HuH-7.5 (cell line): ENCODE results near the gene OVOL1.

Experiments
- DNase-seq: peaks from one replicate; pipeline ENCODE4 v3.0.0; 2011; ENCODE audit warnings: low spot score

The OVOL1 gene

DNA sequence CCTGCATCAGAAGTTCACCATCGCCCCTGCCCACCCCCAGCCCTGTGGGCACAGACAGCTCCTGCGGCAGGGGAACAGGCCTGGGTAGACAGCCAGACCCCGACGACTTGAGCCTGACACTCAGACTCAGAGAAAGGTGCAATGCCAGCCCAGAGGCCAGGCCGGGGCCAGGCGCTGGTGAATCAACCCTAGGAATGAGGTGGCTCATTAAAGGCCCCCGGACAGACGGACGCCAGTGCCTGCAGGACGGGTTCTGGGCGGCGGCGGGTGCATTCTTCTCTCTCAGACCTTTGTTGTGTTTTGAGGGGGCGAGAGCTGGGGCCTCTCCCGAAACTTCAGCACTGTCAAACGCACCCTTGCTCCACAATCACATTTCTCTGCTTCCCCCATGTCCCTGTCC, 5.6 kb downstream of the OVOL1 start:
- no peak for DNase-seq

GRCh38 chr11:65793144-65793581, 6.3 kb downstream of the OVOL1 start:
- no peak for DNase-seq

GRCh38 chr11:65793625-65794400, 7.0 kb downstream of the OVOL1 start:
- DNase-seq = no peak

- DNase-seq = no peak
Observed at GRCh38 chr11:65794570-65795510, 8.0 kb downstream of the OVOL1 start.

GRCh38 chr11:65796726-65797601, 10.1 kb downstream of the OVOL1 start:
- no peak for DNase-seq

GRCh38 chr11:65797711-65798110, 10.8 kb downstream of the OVOL1 start:
- no peak for DNase-seq

DNA sequence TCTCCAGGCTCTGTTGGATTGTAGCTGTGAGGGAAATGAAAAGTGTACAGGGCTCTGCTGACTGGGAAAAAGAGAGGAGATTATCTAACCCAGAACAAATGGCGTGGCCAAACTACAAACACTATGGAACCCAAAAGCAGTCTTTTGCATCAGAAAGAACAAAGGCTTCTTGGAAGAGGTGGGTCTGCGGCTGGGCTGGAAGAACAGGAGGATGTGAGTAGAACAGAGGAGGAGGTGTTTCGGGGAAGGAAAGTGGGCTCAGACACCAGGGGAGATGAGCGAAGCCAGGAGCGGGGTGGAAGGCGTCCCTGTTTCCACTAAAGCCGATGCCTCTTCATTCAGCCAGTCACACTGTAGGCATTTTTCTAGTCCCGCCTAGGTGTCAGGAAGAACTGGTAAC, 12.0 kb downstream of the OVOL1 start:
- no peak for DNase-seq

DNA sequence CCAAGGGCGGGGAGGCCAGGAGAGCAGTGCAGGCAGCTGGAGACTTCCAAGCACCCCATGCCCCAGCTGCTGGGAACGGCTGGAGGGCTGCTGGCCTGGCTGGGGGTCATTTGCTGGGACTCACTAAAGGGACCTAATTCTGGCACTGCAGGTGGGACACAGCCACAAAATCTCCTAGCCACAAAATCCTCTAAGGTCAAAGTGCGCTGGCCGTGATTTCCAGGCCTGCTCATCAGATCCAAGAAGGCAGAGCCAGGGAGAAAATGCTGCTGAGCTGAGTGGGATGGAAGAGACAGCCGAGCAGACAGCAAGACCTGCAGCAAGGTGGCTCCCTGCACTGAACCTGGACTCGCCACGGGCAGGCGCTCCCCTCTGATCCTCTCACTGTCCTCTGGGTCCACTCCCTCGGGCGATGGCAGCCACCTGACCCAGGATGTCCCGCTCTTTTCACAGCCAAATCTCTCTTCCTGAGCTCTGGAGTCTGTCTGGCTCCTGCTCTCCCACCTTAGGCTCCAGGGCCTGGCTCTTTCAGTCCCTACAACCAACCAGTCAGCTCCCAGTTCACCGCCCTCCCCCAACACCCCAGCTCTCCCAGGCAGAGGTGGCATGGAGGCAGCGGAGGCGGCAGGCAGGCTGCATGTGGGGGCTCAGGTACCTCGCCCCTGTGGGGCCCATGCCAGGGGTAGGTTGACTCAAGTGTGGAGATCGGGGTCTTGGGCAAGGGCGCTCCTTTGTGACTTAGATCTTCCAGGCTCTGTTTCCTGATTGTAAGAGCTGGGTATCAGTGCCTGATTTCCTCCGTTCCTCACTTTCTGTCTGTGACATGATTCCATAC, 14.5 kb downstream of the OVOL1 start:
- DNase-seq = no peak

GRCh38 chr11:65802841-65803240, 16.0 kb downstream of the OVOL1 start:
- DNase-seq = no peak

DNA sequence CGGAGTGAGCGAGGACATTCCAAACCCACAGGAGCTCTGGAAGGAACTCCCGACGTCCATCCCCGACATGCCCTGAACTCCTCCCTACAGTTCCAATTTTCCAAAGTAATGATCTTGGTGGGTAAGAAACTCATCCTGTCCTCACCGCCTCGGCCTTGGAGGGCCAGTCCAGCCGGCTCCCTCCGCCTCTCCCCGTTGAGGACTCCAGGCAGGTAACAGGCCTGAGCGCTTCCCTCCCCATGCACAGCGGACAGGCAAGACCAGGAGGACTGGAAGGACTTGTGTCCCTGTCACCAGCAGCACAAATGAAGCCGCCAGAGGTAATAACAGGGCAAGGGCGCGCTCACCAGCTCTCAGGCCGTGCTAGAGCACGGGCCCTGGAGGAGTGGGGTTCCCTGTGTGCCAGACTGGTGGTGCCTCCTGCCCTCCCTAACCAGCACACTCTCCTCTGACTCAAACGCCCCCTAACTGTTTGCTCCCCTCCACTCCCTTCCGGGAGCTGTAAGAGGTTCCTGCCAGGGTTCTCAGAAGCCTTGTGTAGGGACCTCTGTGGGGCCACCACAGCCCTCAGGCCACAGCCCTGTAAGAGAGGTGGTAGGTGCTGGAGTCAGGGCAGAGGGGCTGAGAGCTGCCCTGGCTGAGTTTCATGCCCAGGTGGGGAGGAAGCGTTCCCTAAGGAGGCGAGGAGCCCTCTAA, 17.1 kb downstream of the OVOL1 start:
- DNase-seq = no peak

GRCh38 chr11:65806979-65807378, 20.1 kb downstream of the OVOL1 start:
- DNase-seq = no peak

DNA sequence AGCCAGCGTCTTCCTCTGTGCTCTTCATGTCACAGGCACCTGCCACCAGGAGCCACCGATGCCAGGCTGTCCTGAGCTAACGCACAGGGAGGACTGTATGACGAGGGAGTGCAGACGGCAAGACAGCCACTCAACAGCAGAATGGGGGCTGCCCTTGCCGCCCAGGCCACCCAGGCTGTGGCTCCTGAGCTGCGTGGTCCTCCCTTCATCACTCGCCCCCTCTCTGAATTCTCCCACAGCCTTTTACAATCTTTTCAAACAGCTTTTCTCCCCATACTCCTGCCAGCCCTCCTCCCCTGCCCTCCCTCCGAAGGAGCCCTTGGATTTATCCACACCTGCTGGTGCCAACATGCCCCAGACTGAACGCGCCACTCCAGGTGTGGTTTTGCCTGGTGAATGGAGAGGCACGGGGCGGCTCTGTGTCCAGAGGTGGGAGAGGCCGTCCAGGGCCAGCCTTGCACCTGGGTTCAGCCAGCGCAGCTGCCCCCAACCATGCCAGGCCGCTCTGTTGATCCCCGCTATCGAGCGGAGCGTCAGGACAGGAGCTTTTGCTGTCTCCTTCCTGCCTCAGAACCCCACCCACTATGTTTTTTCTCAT, 22.0 kb downstream of the OVOL1 start:
- no peak for DNase-seq

DNA sequence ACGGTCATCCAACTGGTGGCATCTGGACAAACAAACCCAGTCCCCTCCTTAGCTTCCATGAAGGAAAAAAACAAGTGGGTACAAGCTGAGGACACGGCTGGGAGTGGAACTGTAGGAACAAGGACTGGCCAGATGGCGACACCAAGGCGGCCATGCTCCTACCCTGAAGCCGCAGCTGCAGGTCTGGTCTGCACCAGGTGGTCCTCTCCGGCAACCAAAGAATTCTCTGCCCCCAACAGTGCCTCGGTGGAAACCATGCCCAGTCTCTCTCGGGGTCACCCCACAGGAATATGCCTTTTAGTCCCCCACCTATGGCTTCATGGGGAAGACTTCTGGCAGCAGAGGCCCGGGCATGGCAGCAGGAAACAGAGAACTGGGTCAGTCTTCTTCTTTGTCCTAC, 22.6 kb downstream of the OVOL1 start:
- no peak for DNase-seq

DNA sequence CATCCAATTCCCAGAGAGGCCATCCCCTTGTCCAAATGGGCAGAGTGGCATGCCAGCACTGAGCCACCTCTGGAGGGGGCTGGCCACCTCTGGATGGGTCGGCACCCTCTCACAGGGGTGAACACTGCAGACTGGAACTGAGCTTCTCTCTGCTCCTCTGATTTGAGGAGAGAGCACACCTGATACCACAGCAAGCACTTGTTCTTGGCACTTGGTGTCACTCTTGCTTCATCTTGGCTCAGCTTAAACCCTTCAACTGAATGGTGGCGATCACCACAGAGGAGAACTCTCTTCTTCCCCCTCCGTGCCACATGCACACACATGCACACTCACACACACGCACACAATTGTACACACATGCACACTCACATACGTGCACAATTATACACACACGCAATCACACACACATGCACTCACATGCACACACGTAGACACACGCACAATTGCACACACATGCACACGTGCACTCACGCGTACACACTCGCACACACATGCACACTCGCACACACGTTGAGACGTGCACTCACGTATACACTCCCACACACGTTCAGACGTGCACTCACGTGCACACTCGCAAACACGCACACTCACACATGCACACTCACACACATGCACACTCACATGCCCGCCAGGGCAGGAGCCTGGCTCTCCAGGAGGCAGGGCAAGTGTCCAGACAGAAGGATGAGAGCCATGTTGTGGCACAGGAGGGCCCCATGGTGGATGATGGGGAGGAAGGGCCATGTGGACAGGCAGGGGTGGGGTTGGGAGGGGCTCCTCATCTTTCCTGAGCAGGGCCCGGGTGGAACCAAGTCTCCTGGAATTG, 23.4 kb downstream of the OVOL1 start:
- DNase-seq = no peak

DNA sequence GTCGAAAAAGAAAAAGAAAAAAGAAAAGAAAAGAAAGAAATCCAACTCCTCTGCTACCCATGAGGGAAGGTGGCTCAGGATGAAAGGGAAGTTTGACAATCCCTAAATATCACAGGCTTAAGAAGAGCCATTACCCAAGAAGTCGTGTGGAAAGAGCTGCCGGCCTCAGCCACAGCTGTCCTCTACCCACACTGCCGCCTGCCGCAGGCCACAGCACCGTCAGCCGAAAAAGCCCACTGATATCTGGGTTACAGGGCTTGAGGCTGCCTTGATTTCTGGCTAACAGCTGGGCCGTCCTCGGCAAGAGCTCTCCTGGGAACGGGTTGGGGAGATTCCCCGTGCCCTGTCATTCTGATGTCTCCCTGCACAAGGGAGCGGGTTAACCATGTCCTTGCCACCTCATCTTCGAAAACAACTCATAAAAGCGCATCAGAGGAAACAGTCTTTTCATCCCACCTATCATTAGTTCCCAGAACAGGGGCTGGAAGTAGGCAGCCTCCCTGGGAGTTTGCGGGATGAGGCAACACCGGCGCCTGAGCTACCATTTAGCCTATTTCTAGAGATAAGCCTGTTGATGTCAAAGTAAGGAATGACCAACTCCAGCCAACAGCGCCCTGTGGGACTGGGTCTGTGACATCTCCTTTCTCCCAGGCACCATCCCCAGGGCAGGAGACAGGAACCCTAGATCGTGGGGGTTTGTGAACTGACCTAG, 25.1 kb downstream of the OVOL1 start:
- DNase-seq = no peak

- no peak for DNase-seq
Observed at GRCh38 chr11:65814131-65814985, 27.5 kb downstream of the OVOL1 start.

- no peak for DNase-seq
Observed at GRCh38 chr11:65814986-65815565, 28.2 kb downstream of the OVOL1 start.
